Smooth muscle cell (in vitro differentiated cells): Measurements from ENCODE around the gene TFF1. TPM values are rescaled to one million over a fixed set of nuclear protein-coding genes. Genes with fewer than 3 reads are reported as not detected.

ENCODE experiments used
- DNase-seq: peaks from one replicate; lab custom pipeline; 2025; ENCODE audit not compliant: unreplicated experiment; lab: John Stamatoyannopoulos, UW
- H2AFZ ChIP-seq: fragments of 200-600 bp; sonication (generic); 2 replicates; pipeline ENCODE4 v1.6.0; 2016; ENCODE audit warnings: antibody characterized with exemption, low read depth, mild to moderate bottlenecking
- H3F3A ChIP-seq: fragments of 200-600 bp; sonication (generic); 2 replicates; pipeline ENCODE4 v1.6.0; 2017; ENCODE audit warnings: antibody characterized with exemption, low read depth
- H3K27ac ChIP-seq: fragments of 200-600 bp; sonication (generic); 2 replicates; pipeline ENCODE4 v1.5.1; 2016; ENCODE audit warnings: low read depth, mild to moderate bottlenecking
- H3K27me3 ChIP-seq: fragments of 200-600 bp; sonication (generic); 2 replicates; pipeline ENCODE4 v1.6.1; 2016; ENCODE audit warnings: low read depth, mild to moderate bottlenecking
- H3K36me3 ChIP-seq: fragments of 200-600 bp; sonication (generic); 2 replicates; pipeline ENCODE4 v1.5.1; 2016; ENCODE audit warnings: low read depth
- H3K4me1 ChIP-seq: fragments of 200-600 bp; sonication (generic); 2 replicates; pipeline ENCODE4 v1.5.1; 2016; ENCODE audit warnings: low read depth
- H3K4me2 ChIP-seq: fragments of 200-600 bp; sonication (generic); 2 replicates; pipeline ENCODE4 v1.6.0; 2016; ENCODE audit warnings: mild to moderate bottlenecking
- H3K4me3 ChIP-seq: fragments of 200-600 bp; sonication (generic); 2 replicates; pipeline ENCODE4 v1.5.1; 2016; ENCODE audit warnings: mild to moderate bottlenecking
- H3K79me2 ChIP-seq: fragments of 200-600 bp; sonication (generic); 2 replicates; pipeline ENCODE4 v1.6.0; 2016; ENCODE audit warnings: low read depth, mild to moderate bottlenecking
- H3K9ac ChIP-seq: fragments of 200-600 bp; sonication (generic); 2 replicates; pipeline ENCODE4 v1.6.0; 2016; ENCODE audit warnings: low read depth
- H3K9me3 ChIP-seq: fragments of 200-600 bp; sonication (generic); replicated peaks from 2 replicates; pipeline ENCODE4 v1.5.1; 2016; ENCODE audit warnings: low read depth
- H4K20me1 ChIP-seq: fragments of 200-600 bp; sonication (generic); 2 replicates; pipeline ENCODE4 v1.6.0; 2016; ENCODE audit warnings: low read depth
- CTCF ChIP-seq: fragments of 200-600 bp; sonication (generic); IDR thresholded peaks from 2 replicates; pipeline ENCODE4 v1.5.1; 2017; ENCODE audit warnings: borderline replicate concordance, mild to moderate bottlenecking, antibody characterized with exemption; ENCODE audit not compliant: insufficient read depth, poor library complexity, severe bottlenecking
- WGBS: methylation state at CpG from one replicate; pipeline ENCODE4 v1.1.7; 2016; ENCODE audit warnings: low lambda C conversion rate; 5-methylcytosine and 5-hydroxymethylcytosine counted together
- polyA plus RNA-seq: library from polyadenylated mRNA; unstranded; fragments of >200 nt; fragmentation: Nextera tagmentation; extraction: Ambion mirVana; gene quantifications from 2 replicates; pipeline ENCODE4 v1.2.1, GENCODE V29; 2016
- total RNA-seq: library from RNA; depleted of rRNA; stranded (reverse); fragments of >200 nt; gene quantifications from 2 replicates; pipeline ENCODE4 v1.2.3, GENCODE V29; 2014

TFF1 gene
- total and polyA plus RNA-seq, 2 experiments from 2014 or later, result 7.9 to 8.6 TPM

GRCh38 chr21:42369821-42370220 lies 3.5 kb upstream of the TFF1 start:
- WGBS, result 87% methylated on average over 16 of the region's 16 CpGs

GRCh38 chr21:42367367-42368165 lies 1.2 kb upstream of the TFF1 start:
- TF ChIP-seq CTCF, result no peak
- H3K4me3 ChIP-seq, result no peak overlapping the region
- H3K79me2 ChIP-seq, result no peaks in the 10 kb centered on the region

More at GRCh38 chr21:42369821-42370220, 3.5 kb upstream of the TFF1 start:
- DNase-seq, result no peak
- H2AFZ ChIP-seq, result no peak overlapping the region
- H4K20me1 ChIP-seq, result no peaks in the 10 kb centered on the region
- no peak overlapping the region for H3K4me3 ChIP-seq
- TF ChIP-seq CTCF, result peak; percentile 12
- no peaks in the 10 kb centered on the region for H3K4me1 ChIP-seq
- no peak overlapping the region for H3K9ac ChIP-seq
- H3K4me2 ChIP-seq, result no peak overlapping the region
- H3K9me3 ChIP-seq, result no peaks in the 10 kb centered on the region
- H3K36me3 ChIP-seq, result no peaks in the 10 kb centered on the region
- H3K27ac ChIP-seq, result no peak overlapping the region
- no peaks in the 10 kb centered on the region for H3F3A ChIP-seq
- no peaks in the 10 kb centered on the region for H3K27me3 ChIP-seq
- H3K79me2 ChIP-seq, result no peaks in the 10 kb centered on the region

GRCh38 chr21:42365770-42366169 lies 565 bp downstream of the TFF1 start:
- Histone ChIP-seq H3K9ac (no peak overlapping the region), H4K20me1 (no peaks in the 10 kb centered on the region), H3K27ac (no peak overlapping the region), H3K79me2 (no peaks in the 10 kb centered on the region), H2AFZ (no peak overlapping the region), H3K9me3 (no peaks in the 10 kb centered on the region), H3K4me2 (no peak overlapping the region), H3K4me1 (no peaks in the 10 kb centered on the region), H3F3A (no peaks in the 10 kb centered on the region), H3K36me3 (no peaks in the 10 kb centered on the region), H3K4me3 (no peak overlapping the region), H3K27me3 (no peaks in the 10 kb centered on the region)
- 98% methylated on average over 6 of the region's 6 CpGs for WGBS
- no peak for TF ChIP-seq CTCF
- no peak for DNase-seq

More at GRCh38 chr21:42367367-42368165, 1.2 kb upstream of the TFF1 start:
- H3K27ac ChIP-seq, result peak overlapping the region; percentile 73
- no peak overlapping the region for H2AFZ ChIP-seq
- H3K4me2 ChIP-seq, result no peak overlapping the region
- no peaks in the 10 kb centered on the region for H3K4me1 ChIP-seq
- H4K20me1 ChIP-seq, result no peaks in the 10 kb centered on the region
- H3K9ac ChIP-seq, result no peak overlapping the region
- H3K9me3 ChIP-seq, result no peaks in the 10 kb centered on the region
- no peak for DNase-seq
- H3F3A ChIP-seq, result no peaks in the 10 kb centered on the region
- no peaks in the 10 kb centered on the region for H3K36me3 ChIP-seq
- no peaks in the 10 kb centered on the region for H3K27me3 ChIP-seq
- 90% methylated on average over 14 of the region's 14 CpGs for whole genome bisulfite sequencing
